Measurements from ENCODE around the gene PLIN3.

GRCh38 chr19:4914736-4915501 lies 47.5 kb upstream of the PLIN3 start:
- TF ChIP-seq CTCF (IDR thresholded peaks at IDR 0.05) (no peak), EP300 (IDR thresholded peaks at IDR 0.05) (no peak), POLR2A (IDR thresholded peaks at IDR 0.05) (no peak)
